Measurements from ENCODE around the gene CAB39L. TPM values are rescaled to one million over a fixed set of nuclear protein-coding genes. Genes with fewer than 3 reads are reported as not detected.

The CAB39L gene
- total and polyA plus RNA-seq, 2 experiments from 2014 or later = 6.1 to 7.3 TPM

DNA sequence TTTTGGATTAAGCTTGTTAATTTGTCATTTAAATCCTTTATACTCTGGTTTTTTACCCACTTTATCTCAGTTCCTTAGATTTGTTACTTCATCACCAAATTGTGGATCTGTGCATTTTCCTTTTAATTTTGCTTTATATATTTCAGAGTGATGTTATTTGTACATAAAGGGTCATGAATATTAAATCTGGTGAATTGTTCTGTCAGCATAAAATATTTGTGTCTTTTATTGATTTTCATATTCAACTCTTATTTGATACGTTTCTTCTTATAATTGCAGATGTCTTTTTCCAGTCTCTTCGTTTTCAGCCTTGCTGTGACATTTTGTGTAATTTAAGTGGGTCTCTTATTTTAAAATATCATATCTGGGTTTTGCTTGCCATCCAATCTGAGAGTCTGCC is 4.9 kb upstream of the CAB39L start:
- peaks cover 14% of the 10 kb centered on the region; the same call in 1 of the 2 replicates for H3K4me1 ChIP-seq (ENCODE audit: insufficient read depth)
- H3K27ac ChIP-seq = no peak overlapping the region
- TF ChIP-seq EZH2phosphoT487 (IDR thresholded peaks at IDR 0.05; ENCODE audit: insufficient read depth, low read depth) (no peak), EZH2 (IDR thresholded peaks at IDR 0.05; ENCODE audit: insufficient read depth, poor library complexity, severe bottlenecking) (no peak)
- H2AFZ ChIP-seq = no peak overlapping the region
- no peaks in the 10 kb centered on the region for H3K36me3 ChIP-seq (ENCODE audit: low read depth)
- H3F3A ChIP-seq (ENCODE audit: insufficient read depth) = peaks cover 13% of the 10 kb centered on the region
- in situ Hi-C loops (cut with MboI) = no loop called here
- no peaks in the 10 kb centered on the region for H3K9me2 ChIP-seq (ENCODE audit: insufficient read depth)
- H3K27me3 ChIP-seq (replicated peaks; ENCODE audit: insufficient read depth) = no peaks in the 10 kb centered on the region
- H3K4me3 ChIP-seq = no peak overlapping the region
- H3K9me3 ChIP-seq (ENCODE audit: low read depth) = no peaks in the 10 kb centered on the region
- no peak for DNase-seq
- no peak overlapping the region for H3K9ac ChIP-seq
- peaks cover 56% of the 10 kb centered on the region for H3K79me2 ChIP-seq (ENCODE audit: insufficient read depth)
- WGBS, 2 experiments (ENCODE audit: low coverage in 1 of 2, low lambda C conversion rate in 2 of 2, missing lambda C conversion rate in 2 of 2) = 91 to 96% methylated on average over 2 of the region's 2 CpGs
- H4K20me1 ChIP-seq (ENCODE audit: insufficient read depth) = no peaks in the 10 kb centered on the region
- no peak overlapping the region for H3K4me2 ChIP-seq (ENCODE audit: unreplicated experiment)

GRCh38 chr13:49446473-49446872 is 2.6 kb upstream of the CAB39L start:
- peaks cover 58% of the 10 kb centered on the region for H3K79me2 ChIP-seq (ENCODE audit: insufficient read depth)
- H3K27ac ChIP-seq = no peak overlapping the region
- no peak overlapping the region for H2AFZ ChIP-seq
- H3K27me3 ChIP-seq (replicated peaks; ENCODE audit: insufficient read depth) = no peaks in the 10 kb centered on the region
- H3K36me3 ChIP-seq (ENCODE audit: low read depth) = peaks cover 6% of the 10 kb centered on the region; the same call in 1 of the 2 replicates
- H3K9me3 ChIP-seq (ENCODE audit: low read depth) = no peaks in the 10 kb centered on the region
- peaks cover 20% of the 10 kb centered on the region for H3K4me1 ChIP-seq (ENCODE audit: insufficient read depth)
- H3K9me2 ChIP-seq (ENCODE audit: insufficient read depth) = no peaks in the 10 kb centered on the region
- no peaks in the 10 kb centered on the region for H4K20me1 ChIP-seq (ENCODE audit: insufficient read depth)
- DNase-seq = no peak
- in situ Hi-C loops (cut with MboI) = no loop called here
- no peak for TF ChIP-seq EZH2phosphoT487 (IDR thresholded peaks at IDR 0.05; ENCODE audit: insufficient read depth, low read depth)
- TF ChIP-seq EZH2 (IDR thresholded peaks at IDR 0.05; ENCODE audit: insufficient read depth, poor library complexity, severe bottlenecking) = no peak
- peaks cover 13% of the 10 kb centered on the region for H3F3A ChIP-seq (ENCODE audit: insufficient read depth)
- no peak overlapping the region for H3K9ac ChIP-seq
- H3K4me3 ChIP-seq = no peak overlapping the region
- no peak overlapping the region for H3K4me2 ChIP-seq (ENCODE audit: unreplicated experiment)

- H4K20me1 ChIP-seq (ENCODE audit: insufficient read depth) = no peaks in the 10 kb centered on the region
- peaks cover 13% of the 10 kb centered on the region for H3F3A ChIP-seq (ENCODE audit: insufficient read depth)
- in situ Hi-C loops (cut with MboI) = loop anchor here (5.0 kb wide), 1 partner anchor 142 kb away; no protein-coding TSS in a partner anchor
- WGBS, 2 experiments (ENCODE audit: low coverage in 1 of 2, low lambda C conversion rate in 2 of 2, missing lambda C conversion rate in 2 of 2) = 1% methylated on average over 28 to 29 of the region's 29 CpGs
- H3K4me3 ChIP-seq = peak overlapping the region; percentile 90
- H3K9me2 ChIP-seq (ENCODE audit: insufficient read depth) = no peaks in the 10 kb centered on the region
- no peak for TF ChIP-seq EZH2phosphoT487 (IDR thresholded peaks at IDR 0.05; ENCODE audit: insufficient read depth, low read depth)
- no peak for TF ChIP-seq EZH2 (IDR thresholded peaks at IDR 0.05; ENCODE audit: insufficient read depth, poor library complexity, severe bottlenecking)
- peaks cover 6% of the 10 kb centered on the region; the same call in 1 of the 2 replicates for H3K36me3 ChIP-seq (ENCODE audit: low read depth)
- H2AFZ ChIP-seq = peak overlapping the region; percentile 90
- peak overlapping the region; percentile 84 for H3K9ac ChIP-seq
- H3K79me2 ChIP-seq (ENCODE audit: insufficient read depth) = peaks cover 50% of the 10 kb centered on the region
- no peaks in the 10 kb centered on the region for H3K9me3 ChIP-seq (ENCODE audit: low read depth)
- peak overlapping the region; percentile 97 for H3K4me2 ChIP-seq (ENCODE audit: unreplicated experiment)
- H3K27me3 ChIP-seq (replicated peaks; ENCODE audit: insufficient read depth) = no peaks in the 10 kb centered on the region
- peaks cover 20% of the 10 kb centered on the region for H3K4me1 ChIP-seq (ENCODE audit: insufficient read depth)
- H3K27ac ChIP-seq = peak overlapping the region; percentile 86
- peak; percentile 83 for DNase-seq
Observed at GRCh38 chr13:49444524-49445395, 896 bp upstream of the CAB39L start.

DNA sequence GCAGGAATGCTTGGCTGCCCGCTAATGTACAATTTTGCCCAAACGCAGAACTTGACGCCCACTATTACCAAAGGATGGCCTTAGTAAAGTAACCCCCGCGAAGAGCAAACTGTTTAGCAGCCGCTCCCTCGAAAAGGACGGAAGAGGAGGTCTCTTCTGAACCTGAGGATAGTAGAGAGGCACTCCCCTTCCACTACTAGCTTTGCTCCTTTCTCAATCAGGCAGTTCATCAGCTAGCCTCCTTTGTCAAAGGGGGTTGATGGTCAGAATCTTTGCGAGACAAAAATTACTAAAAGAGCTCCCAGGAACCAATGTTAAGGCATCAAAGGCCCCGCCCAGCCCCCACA is 534 bp downstream of the CAB39L start:
- Histone ChIP-seq H2AFZ (peak overlapping the region; percentile 90), H3K27ac (peak overlapping the region; percentile 86), H3K4me3 (peak overlapping the region; percentile 90), H3K27me3 (replicated peaks; ENCODE audit: insufficient read depth) (no peaks in the 10 kb centered on the region), H3K4me2 (ENCODE audit: unreplicated experiment) (peak overlapping the region; percentile 90), H3K36me3 (ENCODE audit: low read depth) (peaks cover 6% of the 10 kb centered on the region; the same call in 1 of the 2 replicates), H3K79me2 (ENCODE audit: insufficient read depth) (peaks cover 36% of the 10 kb centered on the region), H3K4me1 (ENCODE audit: insufficient read depth) (peaks cover 14% of the 10 kb centered on the region), H3F3A (ENCODE audit: insufficient read depth) (peaks cover 13% of the 10 kb centered on the region), H4K20me1 (ENCODE audit: insufficient read depth) (no peaks in the 10 kb centered on the region), H3K9ac (peak overlapping the region; percentile 84), H3K9me2 (ENCODE audit: insufficient read depth) (no peaks in the 10 kb centered on the region), H3K9me3 (ENCODE audit: low read depth) (no peaks in the 10 kb centered on the region)
- 2% methylated on average over 10 of the region's 10 CpGs for WGBS, 2 experiments (ENCODE audit: low coverage in 1 of 2, low lambda C conversion rate in 2 of 2, missing lambda C conversion rate in 2 of 2)
- peak; percentile 57 for DNase-seq
- in situ Hi-C loops (cut with MboI) = loop anchor here (5.0 kb wide), 1 partner anchor 141 kb away; no protein-coding TSS in a partner anchor
- TF ChIP-seq EZH2phosphoT487 (IDR thresholded peaks at IDR 0.05; ENCODE audit: insufficient read depth, low read depth) (no peak), EZH2 (IDR thresholded peaks at IDR 0.05; ENCODE audit: insufficient read depth, poor library complexity, severe bottlenecking) (no peak)

All from GM23248 (cell line).